Activated CD4-positive, alpha-beta T cell treated with anti-CD3 and anti-CD28 coated beads, Interleukin-2, amount 50 U/mL, for 1 hour (primary cell): ENCODE measurements around the gene EPS8L3.
A peak's percentile ranks its signal among the peaks of the same experiment; 100 is the strongest.
"Not testable (repeated sequence)": the region's sequence is repeated elsewhere in the genome, so short reads cannot be mapped to it uniquely, and the experiment has no call there.

Experiments
- DNase-seq: peaks from one replicate; pipeline ENCODE4 v3.0.0-alpha.2; 2020

The EPS8L3 gene

GRCh38 chr1:109776911-109777310 is 13.2 kb upstream of the EPS8L3 start:
- DNase-seq = peak; percentile 72

GRCh38 chr1:109776206-109776835 is 12.6 kb upstream of the EPS8L3 start:
- DNase-seq = no peak

- DNase-seq = no peak
Measured at GRCh38 chr1:109775398-109775797, 11.7 kb upstream of the EPS8L3 start.

GRCh38 chr1:109773900-109774485 is 10.3 kb upstream of the EPS8L3 start:
- no peak for DNase-seq

- peak; percentile 61 for DNase-seq
Measured at GRCh38 chr1:109773203-109773899, 9.6 kb upstream of the EPS8L3 start.

GRCh38 chr1:109772658-109773202 is 9.0 kb upstream of the EPS8L3 start:
- no peak for DNase-seq

GRCh38 chr1:109771712-109772657 is 8.3 kb upstream of the EPS8L3 start:
- DNase-seq = no peak

GRCh38 chr1:109770331-109771095 is 6.8 kb upstream of the EPS8L3 start:
- DNase-seq = no peak

- no peak for DNase-seq
Measured at GRCh38 chr1:109769330-109770078, 5.8 kb upstream of the EPS8L3 start.

GRCh38 chr1:109768820-109769219 is 5.1 kb upstream of the EPS8L3 start:
- DNase-seq = no peak

- DNase-seq = no peak
Measured at GRCh38 chr1:109768335-109768650, 4.6 kb upstream of the EPS8L3 start.

GRCh38 chr1:109767637-109768334 is 4.1 kb upstream of the EPS8L3 start:
- no peak for DNase-seq

GRCh38 chr1:109766991-109767636 is 3.4 kb upstream of the EPS8L3 start:
- not testable (repeated sequence) for DNase-seq

GRCh38 chr1:109765896-109766615 is 2.3 kb upstream of the EPS8L3 start:
- no peak for DNase-seq

- no peak for DNase-seq
Measured at GRCh38 chr1:109765483-109765815, 1.7 kb upstream of the EPS8L3 start.

GRCh38 chr1:109764561-109765482 is 1.1 kb upstream of the EPS8L3 start:
- DNase-seq = no peak

GRCh38 chr1:109762821-109763645 is 690 bp downstream of the EPS8L3 start:
- no peak for DNase-seq
